NB4 (cell line): ENCODE data around the gene SLC12A4.

Source experiments
- CTCF ChIP-seq: IDR thresholded peaks from one replicate; pipeline ENCODE4 v1.5.1; 2012; ENCODE audit warnings: low read depth, low read length
- MAX ChIP-seq: IDR thresholded peaks from 2 replicates; pipeline ENCODE4 v1.6.1; 2011; ENCODE audit warnings: low read depth, low read length
- MYC ChIP-seq: IDR thresholded peaks from 2 replicates; pipeline ENCODE4 v1.6.1; 2011; ENCODE audit warnings: low read depth, low read length
- POLR2A ChIP-seq: IDR thresholded peaks from 2 replicates; pipeline ENCODE4 v1.6.1; 2011; ENCODE audit warnings: mild to moderate bottlenecking; ENCODE audit not compliant: insufficient read length; ENCODE audit errors: extremely low read depth

- TF ChIP-seq CTCF, result no peak
- peak; percentile 77 for TF ChIP-seq MAX
- no peak for TF ChIP-seq POLR2A
- TF ChIP-seq MYC, result peak; percentile 67; the same call in 1 of the 2 replicates
Measured at GRCh38 chr16:68005786-68006286, 37.4 kb upstream of the SLC12A4 start.
